Measurements from ENCODE around the gene M6PR. TPM values are rescaled to one million over a fixed set of nuclear protein-coding genes. Genes with fewer than 3 reads are reported as not detected.

Gene M6PR
- 100 to 1,000 TPM; 153 to 204 TPM for total RNA-seq

DNA sequence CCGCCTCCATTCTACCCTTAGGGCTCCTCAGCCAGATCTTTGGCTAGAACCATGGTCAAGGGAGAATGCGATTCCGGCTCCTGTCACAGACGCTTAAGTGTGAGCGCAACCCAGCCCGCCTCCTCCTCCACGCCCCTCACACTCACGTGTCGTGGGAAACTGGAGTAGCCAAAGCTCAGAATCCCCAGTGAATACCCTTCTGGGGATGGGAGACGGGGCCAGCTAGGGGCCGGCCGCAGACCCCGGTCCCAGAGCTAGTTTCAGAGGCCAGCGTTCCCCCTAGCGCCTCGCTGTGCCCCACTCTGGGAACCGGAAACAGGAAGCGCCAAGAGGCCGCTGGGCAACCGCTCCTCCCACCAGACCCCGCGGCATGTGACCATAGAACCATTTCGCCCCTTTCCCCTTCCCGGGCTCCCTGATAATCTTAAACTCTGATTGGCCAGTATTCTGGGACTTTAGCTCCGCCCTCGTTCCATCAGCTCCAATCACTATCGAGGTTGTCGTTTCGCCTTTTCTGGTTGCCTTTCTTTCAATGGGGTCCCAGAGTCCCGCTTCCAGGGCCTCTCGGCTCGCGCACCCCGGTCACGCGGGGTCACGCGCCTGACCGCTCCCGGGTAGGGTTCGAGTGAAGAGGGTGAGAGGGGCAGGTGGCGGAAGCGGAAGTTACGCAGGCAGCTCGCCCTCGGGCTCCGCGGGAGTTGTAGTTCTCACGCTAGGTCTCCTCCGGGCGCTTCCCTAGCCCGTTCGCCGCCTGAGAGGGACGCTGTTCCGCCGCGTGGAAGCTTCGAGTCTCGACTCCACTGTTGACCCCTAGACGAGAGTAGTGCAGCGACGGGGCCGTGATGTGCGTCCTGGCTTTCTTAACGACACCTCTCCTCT, at the start of gene M6PR:
Gene M6PR, minus strand, starts transcription at position 304 of the 879 bp plus-strand sequence. CDS start 3,241 bp downstream, outside the sequence.
- ATAC-seq: peak; percentile 86 to 92
- H3K27ac Mint-ChIP-seq: peak within 1 kb of the TSS; percentile 99

DNA sequence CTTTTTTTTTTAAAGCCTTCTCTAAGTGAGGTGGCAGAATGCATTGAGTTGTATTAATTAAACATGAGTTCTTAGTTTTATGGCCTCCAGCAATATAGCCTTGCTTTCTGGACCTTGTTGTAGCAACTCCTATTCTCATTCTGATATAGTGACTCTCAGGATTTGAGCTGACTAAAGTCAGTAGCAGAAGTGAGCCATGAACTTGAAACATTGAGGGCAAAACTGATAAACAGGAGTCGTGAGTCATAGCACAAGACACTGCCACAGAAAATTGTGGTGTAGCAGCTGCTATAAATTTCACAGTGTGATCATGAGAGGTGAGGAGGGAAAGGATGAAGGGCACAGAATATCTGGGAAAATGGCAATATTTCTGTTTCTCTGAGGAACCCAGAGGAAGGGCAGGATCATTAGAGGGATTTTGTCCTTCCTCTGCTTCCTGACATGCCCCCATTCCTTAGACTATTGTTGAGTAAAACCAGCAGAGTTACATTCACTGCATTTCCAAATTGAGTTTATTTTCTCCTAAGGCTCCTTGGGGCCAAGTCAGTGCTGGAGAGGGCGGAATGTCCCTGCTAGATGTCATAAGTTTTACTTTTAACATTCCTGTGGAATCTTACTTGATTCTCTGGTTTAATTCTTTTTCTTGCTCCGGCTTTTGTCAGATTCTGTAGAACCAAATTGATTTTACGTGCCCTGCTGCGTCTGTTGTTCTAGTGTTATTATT, 47.4 kb upstream of the M6PR start:
- H3K9me3 Mint-ChIP-seq: no peaks in the 10 kb centered on the region
- DNase-seq (ENCODE audit: low spot score in 2 of 2): peak in 1 of 2 donors; percentile 39
- ATAC-seq: peak; percentile 96 to 99
- peaks cover 0 to 11% of the 10 kb centered on the region in 2 donors for H3K36me3 Mint-ChIP-seq
- H3K27ac Mint-ChIP-seq: peak overlapping the region in 1 of 2 donors; percentile 36

More for the DNA sequence above, at the start of gene M6PR:
- H3K9me3 Mint-ChIP-seq: peaks cover 0 to 12% of the 10 kb centered on the region in 2 donors
- peak; percentile 87 to 96 for DNase-seq (ENCODE audit: low spot score in 2 of 2)
- H3K36me3 Mint-ChIP-seq: peaks cover 34 to 47% of the 10 kb centered on the region in 2 donors

DNA sequence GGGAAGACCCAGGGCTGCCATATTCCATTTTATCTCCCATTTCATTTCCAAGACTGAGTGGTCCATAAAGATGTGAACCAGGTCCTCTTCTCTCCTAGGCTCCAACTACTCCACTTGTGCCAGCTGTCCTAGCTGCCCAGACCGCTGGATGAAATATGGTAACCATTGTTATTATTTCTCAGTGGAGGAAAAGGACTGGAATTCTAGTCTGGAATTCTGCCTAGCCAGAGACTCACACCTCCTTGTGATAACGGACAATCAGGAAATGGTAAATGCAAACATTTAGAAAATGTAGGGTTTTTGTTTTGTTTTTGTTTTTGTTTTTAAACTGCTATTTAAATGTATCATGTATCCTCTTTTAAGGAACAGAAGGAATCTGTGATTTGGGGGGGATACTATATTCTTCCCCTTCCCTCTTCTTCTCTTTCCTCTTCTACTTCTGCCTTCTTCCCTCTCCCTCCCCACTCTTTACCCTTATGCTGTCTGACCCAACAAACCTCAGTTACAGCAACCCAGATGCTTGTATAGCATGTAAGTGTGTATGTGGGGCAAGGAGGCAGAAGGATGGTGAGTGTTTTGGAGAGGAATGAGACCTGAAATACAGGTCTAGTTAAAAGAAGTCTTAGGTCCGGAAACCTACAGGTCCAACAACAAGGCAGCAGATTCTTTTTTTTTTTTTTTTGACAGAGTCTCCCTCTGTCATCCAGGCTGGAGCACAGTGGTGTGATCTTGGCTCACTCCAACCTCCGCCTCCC, 45.8 kb upstream of the M6PR start:
- Mint-ChIP-seq H3K9me3 (no peaks in the 10 kb centered on the region), H3K36me3 (peaks cover 0 to 11% of the 10 kb centered on the region in 2 donors), H3K27ac (no peak overlapping the region)
- DNase-seq (ENCODE audit: low spot score in 2 of 2): no peak
- ATAC-seq: no peak

DNA sequence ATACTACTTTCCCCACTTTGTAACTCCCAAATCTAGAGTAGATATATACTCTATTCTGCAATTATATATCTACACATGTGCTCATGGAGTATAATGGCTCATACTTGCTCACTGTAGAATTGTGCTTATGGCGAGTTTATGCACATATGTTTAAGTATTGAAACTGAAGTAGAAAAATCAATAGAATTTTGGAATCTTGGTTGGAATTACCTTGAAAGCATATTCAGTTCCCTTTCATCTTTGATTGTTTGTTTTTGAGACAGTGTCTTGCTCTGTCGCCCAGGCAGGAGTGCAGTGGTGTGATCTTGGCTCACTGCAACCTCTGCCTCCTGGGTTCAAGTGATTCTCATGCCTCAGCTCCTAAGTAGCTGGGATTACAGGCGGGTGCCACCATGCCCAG, 44.4 kb upstream of the M6PR start:
- H3K27ac Mint-ChIP-seq: no peak overlapping the region
- no peak for DNase-seq (ENCODE audit: low spot score in 2 of 2)
- H3K36me3 Mint-ChIP-seq: peaks cover 0 to 11% of the 10 kb centered on the region in 2 donors
- H3K9me3 Mint-ChIP-seq: no peaks in the 10 kb centered on the region
- no peak for ATAC-seq

DNA sequence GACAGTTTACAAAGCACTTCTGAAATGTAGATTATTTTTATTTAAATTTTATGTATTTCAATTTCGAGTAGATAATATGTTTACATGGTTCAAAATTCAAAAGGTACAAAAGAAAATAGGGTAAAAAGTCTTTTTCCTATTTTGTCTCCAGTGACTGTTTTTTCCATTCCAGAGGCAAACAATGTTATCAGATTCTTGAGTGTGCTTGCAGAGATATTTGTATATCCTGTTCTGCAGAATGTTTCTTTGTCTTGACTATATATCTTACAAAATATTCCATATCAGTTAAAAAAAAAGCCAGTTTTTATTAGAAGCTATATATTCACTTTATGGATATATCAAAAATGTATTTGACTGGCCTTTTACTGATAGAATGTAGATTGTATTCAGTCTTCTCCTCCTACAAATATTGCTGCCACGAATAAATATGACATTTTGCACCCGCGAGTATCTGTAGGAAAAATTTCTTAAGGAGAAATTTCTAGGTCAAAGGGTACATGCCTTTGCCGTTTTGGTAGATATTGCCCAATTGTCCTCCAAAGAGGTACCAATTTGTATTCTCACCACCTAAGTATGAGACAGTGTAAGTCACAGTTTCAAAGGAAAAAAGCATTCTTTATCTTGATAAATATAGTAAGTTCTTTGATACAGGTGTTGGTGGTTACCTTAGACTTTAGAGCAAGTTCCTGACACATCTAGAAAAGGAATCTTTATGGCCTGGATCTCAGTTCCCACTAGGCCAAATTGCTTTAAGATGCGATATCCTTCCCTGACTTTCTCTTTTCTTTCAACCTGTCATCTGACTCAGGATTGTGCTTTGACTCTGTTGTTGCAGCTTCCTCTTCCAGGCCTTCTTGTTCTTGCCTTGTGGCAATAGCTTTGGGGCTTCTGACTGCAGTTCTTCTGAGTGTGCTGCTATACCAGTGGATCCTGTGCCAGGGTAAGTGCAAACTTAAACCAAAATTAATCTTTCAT, 42.2 kb upstream of the M6PR start:
- H3K36me3 Mint-ChIP-seq: peaks cover 0 to 11% of the 10 kb centered on the region in 2 donors
- H3K9me3 Mint-ChIP-seq: no peaks in the 10 kb centered on the region
- H3K27ac Mint-ChIP-seq: peak overlapping the region in 1 of 2 donors; percentile 72
- ATAC-seq (peak in 1 of 2 donors; percentile 25), DNase-seq (ENCODE audit: low spot score in 2 of 2) (no peak)

DNA sequence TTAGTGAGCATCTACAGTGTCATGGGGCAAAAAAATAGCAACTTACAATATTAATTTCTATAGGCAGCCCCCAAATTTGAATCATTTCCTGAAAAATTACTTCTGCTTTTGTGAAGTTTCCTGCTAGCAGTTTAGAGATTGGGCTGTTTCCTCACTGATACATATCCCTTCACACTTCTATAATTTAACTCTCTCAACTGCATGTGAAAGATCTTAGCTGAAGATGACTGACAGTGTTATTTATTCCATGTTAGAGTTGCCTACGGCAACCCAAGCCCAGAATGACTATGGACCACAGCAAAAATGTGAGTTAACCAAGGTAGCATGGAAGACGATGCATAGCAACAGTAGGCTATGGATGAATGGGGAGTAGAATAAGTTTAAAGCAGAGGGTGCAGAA, 40.0 kb upstream of the M6PR start, which contains the start of gene KLRG1:
Gene KLRG1, plus strand, starts transcription at position 134 of the 400 bp plus-strand sequence. Its CDS starts 90 bp downstream, at position 224.
- Mint-ChIP-seq H3K9me3 (no peaks in the 10 kb centered on the region), H3K36me3 (peaks cover 0 to 7% of the 10 kb centered on the region in 2 donors), H3K27ac (peak within 1 kb of the TSS in 1 of 2 donors; percentile 30)
- ATAC-seq (peak; percentile 62 to 77), DNase-seq (ENCODE audit: low spot score in 2 of 2) (no peak)

DNA sequence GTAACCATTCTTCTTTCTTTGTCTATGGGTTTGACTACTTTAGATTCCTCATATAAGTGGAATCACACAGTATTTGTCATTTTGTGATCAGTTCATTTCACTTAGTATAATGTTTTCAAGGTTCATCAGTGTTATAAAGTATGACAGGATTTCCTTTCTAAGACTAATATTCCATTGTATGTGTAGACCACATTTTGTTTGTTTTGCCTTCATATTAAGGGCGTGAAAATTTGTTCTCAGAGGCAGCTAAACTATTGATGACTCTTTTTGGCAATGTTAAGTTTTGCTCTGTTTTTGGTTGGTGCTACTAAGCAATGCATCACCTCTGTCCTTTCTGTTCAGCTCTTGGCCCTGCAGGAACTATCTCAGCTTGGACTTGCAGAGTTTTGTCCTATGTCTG, 38.2 kb upstream of the M6PR start:
- ATAC-seq (peak; percentile 44 to 77), DNase-seq (ENCODE audit: low spot score in 2 of 2) (no peak)
- peaks cover 0 to 7% of the 10 kb centered on the region in 2 donors for H3K36me3 Mint-ChIP-seq
- peaks cover 3 to 5% of the 10 kb centered on the region in 2 donors for H3K9me3 Mint-ChIP-seq
- peak overlapping the region in 1 of 2 donors; percentile 30 for H3K27ac Mint-ChIP-seq

DNA sequence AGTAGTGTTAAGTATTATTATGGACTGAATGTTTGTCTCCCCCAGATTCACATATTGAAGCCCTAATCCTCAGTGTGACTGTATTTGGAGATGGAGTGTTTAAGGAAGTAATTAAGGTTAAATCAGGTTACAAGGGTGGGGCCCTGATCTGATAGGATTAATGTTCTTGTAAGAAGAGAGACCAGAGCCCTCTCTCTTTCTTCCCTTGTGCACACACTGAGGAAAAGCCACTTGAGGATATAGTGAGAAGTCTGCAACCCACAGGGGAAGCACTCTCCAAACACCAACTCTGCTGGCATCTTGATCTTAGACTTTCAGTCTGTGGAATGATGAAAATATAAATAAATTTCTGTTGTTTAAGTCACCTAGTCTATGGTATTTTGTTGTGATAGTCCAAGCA, 37.7 kb upstream of the M6PR start:
- Mint-ChIP-seq H3K36me3 (peaks cover 0 to 7% of the 10 kb centered on the region in 2 donors), H3K9me3 (peaks cover 3 to 5% of the 10 kb centered on the region in 2 donors), H3K27ac (peak overlapping the region in 1 of 2 donors; percentile 30)
- DNase-seq (ENCODE audit: low spot score in 2 of 2) (no peak), ATAC-seq (peak in 1 of 2 donors; percentile 7)

DNA sequence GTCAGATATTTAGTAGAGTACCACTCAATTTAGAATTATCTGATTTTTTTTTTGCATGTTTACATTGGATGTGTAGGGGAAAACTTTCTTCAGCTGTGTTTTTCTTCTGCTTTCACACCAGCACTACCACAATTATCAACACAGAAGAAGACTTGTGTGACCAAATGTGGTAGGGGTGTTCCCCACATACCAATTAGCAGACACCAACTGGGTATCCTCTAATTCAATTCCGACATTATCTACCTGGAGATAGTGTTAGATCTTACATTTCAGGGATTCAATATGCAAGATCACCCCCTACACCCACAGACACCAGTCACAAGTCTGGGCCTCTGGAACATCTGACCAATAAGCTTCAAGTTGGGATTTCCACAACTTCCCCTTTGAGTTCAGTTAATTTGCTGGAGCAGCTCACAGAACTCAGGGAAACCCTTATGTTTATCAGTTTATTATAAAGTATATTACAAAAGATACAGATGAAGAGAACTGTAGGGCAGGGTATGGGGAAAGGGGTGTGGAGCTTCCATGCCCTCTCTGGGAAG, 35.8 kb upstream of the M6PR start:
- H3K36me3 Mint-ChIP-seq: peaks cover 7 to 14% of the 10 kb centered on the region in 2 donors
- H3K27ac Mint-ChIP-seq: no peak overlapping the region
- H3K9me3 Mint-ChIP-seq: peaks cover 5 to 10% of the 10 kb centered on the region in 2 donors
- DNase-seq (ENCODE audit: low spot score in 2 of 2) (no peak), ATAC-seq (no peak)

DNA sequence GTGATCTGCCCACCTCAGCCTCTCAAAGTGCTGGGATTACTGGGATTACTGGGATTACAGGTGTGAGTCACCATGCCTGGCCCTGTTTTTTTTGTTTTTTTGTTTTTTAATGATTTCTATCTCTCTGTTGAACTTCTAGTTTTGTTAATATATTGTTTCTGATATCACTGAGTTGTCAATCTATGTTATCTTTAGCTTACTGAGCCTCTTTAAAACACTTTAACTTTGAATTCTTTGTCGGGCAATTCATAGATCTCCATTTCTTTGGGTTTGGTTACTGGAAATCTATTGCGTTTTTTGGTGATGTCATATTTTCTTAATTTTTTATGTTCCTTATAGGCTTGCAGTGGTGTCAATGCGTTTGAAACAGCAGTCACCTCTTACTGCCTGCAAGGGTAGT, 30.7 kb upstream of the M6PR start:
- no peak for ATAC-seq
- Mint-ChIP-seq H3K9me3 (peaks cover 16 to 27% of the 10 kb centered on the region in 2 donors), H3K36me3 (peaks cover 16 to 32% of the 10 kb centered on the region in 2 donors), H3K27ac (no peak overlapping the region)
- DNase-seq (ENCODE audit: low spot score in 2 of 2): no peak

DNA sequence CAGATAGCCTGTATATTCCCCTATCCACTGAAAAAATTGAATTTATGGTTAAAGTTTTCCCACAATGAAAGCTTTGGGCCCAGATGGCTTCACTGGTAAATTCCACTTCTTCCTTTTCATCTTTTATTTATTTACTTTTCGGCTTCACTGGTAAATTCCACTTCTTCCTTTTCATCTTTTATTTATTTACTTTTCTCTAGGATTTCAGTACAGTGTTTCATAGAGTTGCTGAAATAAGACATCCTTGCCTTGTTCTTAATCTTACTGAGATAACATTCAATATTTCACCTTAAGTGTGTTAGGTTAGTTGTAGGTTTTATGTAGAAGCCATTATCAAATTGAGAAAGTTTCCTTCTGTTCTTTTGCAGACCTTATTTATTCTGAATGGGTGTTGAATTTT, 21.0 kb upstream of the M6PR start:
- Mint-ChIP-seq H3K36me3 (peaks cover 22 to 32% of the 10 kb centered on the region in 2 donors), H3K27ac (no peak overlapping the region), H3K9me3 (peaks cover 15 to 26% of the 10 kb centered on the region in 2 donors)
- no peak for DNase-seq (ENCODE audit: low spot score in 2 of 2)
- no peak for ATAC-seq

DNA sequence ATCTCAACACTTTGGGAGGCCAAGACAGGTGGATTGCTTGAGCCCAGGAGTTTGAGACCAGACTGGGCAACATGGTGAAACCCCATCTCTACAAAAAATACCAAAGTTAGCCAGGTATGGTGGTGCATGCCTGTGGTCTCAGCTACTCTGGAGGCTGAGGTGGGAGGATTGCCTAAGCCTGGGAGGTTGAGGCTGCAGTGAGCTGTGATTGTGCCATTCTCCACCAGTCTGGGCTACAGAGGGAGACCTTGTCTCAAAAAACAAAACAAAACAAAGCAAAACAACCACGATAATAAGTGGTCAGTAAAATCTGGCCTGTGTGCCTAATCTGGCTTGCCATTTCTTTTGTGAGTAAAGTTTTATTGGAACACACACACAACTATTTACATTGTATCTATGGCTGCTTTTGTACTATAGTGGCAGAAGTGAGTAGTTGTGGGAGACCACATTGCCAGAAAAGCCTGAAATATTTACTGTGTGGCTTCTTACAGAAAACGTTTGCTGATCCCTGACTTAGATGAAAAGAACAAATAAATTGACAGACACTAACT, 20.5 kb upstream of the M6PR start:
- Mint-ChIP-seq H3K9me3 (peaks cover 14 to 26% of the 10 kb centered on the region in 2 donors), H3K36me3 (peaks cover 23 to 33% of the 10 kb centered on the region in 2 donors), H3K27ac (no peak overlapping the region)
- DNase-seq (ENCODE audit: low spot score in 2 of 2) (no peak), ATAC-seq (no peak)

DNA sequence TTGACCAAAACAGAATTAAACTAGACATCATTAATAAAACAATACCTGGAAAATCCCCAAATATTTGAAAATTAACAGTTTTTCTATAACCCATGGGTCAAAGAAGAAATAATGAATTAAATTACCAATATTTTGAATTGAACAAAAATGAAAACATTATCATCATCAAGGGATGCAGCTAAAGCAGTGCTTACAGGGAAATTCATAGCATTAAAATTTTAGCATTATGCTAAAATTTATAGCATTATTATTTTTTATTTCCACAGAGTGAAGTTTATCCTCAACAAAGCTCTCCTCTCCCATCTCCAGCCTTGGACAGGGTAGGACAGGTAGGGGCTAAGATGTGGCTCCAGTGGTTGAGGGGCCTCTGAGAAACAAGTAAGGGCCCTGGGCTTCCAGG, 19.3 kb upstream of the M6PR start:
- peaks cover 23 to 35% of the 10 kb centered on the region in 2 donors for H3K9me3 Mint-ChIP-seq
- no peak for DNase-seq (ENCODE audit: low spot score in 2 of 2)
- H3K36me3 Mint-ChIP-seq: peaks cover 28 to 32% of the 10 kb centered on the region in 2 donors
- no peak for ATAC-seq
- H3K27ac Mint-ChIP-seq: no peak overlapping the region

DNA sequence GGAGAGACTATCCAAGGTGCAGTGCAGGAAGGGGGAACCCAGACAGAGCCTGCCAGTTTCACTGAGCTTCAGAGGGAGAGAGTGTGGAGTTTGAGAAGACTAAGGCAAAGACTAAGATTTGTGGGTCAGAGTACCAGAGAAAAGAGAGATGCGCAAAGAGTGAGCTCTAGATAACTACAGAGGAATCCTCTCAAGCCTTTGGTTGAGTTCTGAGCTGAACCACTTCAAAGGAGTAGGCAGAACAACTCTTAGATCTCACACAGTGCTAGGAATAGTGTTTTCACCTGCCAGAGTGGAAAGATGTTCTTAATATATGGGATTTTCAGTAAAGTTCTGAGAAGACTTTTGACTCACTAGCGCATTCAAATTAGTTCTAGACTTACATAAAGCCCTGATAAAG, 10.7 kb upstream of the M6PR start:
- Mint-ChIP-seq H3K27ac (peak overlapping the region in 1 of 2 donors; percentile 50), H3K36me3 (peaks cover 29 to 39% of the 10 kb centered on the region in 2 donors), H3K9me3 (peaks cover 9 to 20% of the 10 kb centered on the region in 2 donors)
- ATAC-seq (peak; percentile 79 to 92), DNase-seq (ENCODE audit: low spot score in 2 of 2) (no peak)

DNA sequence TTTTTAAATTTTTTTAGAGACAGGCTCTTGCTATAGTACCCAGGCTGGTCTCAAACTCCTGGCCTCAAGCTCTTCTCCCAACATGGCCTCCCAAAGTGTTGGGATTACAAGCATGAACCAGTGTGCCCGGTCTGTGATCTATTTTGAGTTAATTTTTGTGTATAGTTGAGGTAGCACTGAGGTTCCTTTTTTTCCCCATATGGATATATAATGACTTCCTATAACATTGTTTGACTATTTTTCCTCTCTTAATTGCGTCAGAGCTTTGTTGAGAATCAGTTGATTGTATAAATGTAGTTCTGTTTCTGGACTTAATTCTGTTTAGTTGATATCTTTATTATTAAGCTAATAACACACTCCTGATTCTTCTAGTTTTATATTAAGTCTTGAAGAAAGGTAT, 8.6 kb upstream of the M6PR start:
- no peak overlapping the region for H3K27ac Mint-ChIP-seq
- H3K9me3 Mint-ChIP-seq: peaks cover 0 to 15% of the 10 kb centered on the region in 2 donors
- peaks cover 19 to 34% of the 10 kb centered on the region in 2 donors for H3K36me3 Mint-ChIP-seq
- ATAC-seq: no peak
- no peak for DNase-seq (ENCODE audit: low spot score in 2 of 2)
